ENCODE results near the gene NADK. TPM values are rescaled to one million over a fixed set of nuclear protein-coding genes. Genes with fewer than 3 reads are reported as not detected.
A peak's percentile ranks its signal among the peaks of the same experiment; 100 is the strongest.
"Not testable (repeated sequence)": the region's sequence is repeated elsewhere in the genome, so short reads cannot be mapped to it uniquely, and the experiment has no call there.

Gene NADK
- total RNA-seq, 1 donor from 2014 or later = 39.3 TPM

DNA sequence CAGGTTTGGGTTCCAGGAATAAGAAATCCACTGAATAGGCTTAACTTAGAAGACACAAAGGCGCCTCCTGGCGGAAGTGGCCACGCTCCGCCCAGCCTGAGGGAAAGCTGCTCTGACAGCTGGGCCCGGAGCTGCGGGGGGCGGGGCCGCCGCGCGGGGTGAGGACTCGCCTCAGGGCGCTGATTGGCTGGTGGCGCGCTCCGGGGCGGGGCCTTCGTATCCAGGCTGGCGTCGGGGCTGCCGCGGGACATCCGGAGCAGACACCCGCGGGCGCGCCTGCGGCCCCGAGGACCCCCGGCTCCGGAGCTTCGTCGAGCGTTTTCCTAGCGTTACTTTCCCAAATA, 31.7 kb downstream of the NADK start:
- DNase-seq = not testable (repeated sequence)

DNA sequence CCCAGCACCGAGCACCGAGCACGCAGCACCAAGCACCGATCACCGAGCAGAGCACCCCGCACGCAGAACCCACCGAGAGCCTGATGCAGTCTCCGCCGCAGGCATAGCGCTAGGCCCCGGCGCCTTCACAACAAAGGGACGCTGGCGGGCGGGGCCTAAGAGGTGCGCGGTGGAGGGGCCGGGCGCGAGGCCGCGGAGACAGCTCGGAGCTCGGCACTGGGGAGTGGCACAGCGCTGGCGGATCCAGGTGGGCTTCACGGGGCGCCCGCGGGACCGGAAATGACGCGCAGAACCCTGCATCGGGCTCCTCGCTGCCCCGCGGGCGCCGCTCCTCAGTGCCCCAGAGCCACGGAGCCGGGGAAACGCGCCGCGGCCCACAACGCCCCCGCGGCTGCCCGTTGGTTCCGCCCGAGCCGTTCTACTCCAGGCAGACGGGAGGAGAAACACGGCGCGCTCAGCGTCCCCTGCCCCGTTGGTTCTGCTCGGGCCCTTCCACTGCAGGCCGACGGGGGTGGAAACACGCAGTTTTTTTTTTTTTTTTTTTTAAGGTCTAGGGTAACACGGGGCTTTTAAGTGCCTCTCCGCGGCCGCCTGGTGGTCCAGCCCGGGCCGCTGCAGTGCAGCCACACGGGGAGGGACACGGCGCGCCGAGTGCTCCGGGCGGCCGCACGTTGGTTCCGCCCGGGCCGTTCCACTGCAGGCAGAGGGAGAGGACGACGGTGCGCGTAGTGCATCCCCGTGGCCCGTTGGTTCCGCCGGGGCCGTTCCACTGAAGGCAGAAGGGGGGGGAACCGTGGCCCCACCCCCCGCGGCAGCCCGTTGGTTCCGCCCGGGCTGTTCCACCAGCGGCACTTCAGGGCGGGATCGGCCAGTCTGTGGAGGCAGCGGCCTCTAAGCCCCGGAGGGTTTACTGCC, 32.4 kb downstream of the NADK start:
- DNase-seq = peak; percentile 82

DNA sequence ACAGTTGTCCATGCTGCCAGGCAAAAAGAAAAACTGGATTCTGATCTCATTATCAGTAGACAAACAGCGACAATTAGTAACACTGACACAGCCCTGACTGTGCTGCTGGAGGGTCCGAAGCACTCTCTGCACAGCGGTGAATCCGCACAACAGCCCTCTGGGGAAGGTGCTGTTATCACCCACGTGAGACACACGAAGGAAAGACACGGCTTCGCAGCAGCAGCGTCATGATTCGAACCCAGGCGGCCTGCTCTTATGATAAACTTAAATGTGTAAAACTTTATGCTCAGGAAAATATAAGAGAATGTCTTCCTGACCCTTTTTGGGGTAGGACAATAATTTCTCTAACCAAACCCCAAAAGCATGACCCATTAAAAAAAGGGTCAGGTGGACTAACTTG, 35.7 kb downstream of the NADK start:
- DNase-seq = not testable (repeated sequence)

DNA sequence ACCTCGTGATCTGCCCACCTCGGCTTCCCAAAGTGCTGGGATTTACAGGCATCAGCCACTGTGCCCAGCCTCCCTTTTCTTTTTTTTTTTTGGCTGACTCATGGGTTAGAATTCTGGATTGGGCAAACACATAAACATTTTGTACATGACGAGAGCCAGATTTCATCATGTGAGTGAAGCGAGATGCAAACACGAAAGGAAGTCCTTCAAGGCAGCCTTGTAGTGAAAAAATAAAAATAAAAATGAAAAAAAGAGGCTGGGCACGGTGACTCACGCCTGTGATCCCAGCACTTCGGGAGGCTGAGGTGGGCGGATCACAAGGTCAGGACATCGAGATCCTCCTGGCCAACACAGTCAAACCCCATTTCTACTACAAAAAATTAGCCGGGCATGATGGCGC, 37.3 kb downstream of the NADK start:
- not testable (repeated sequence) for DNase-seq

DNA sequence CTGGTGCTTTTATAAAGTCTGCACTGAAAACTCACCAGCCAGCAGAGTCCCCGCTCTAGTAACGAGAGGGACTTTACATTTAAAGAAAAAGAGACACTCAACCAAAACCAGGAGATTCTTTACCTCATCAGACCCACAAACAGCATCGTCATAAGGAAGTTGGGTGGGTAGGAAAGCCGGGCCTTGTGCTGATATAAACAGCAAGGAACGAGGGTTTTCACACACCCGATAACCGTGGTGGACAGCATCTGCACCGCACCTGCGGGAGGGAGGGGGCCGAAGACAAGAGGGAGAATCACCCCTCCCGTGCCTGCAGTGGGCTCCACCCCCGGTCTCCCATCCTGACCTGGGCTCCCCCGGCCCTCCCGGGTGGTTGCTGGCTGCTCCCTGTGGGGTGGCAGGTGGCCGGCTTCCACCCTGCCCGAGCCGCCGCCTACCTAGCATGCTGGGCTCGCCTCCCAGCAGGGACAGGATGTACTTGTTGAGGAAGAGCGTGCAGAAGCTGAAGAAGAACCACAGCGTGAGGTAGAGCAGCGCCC, 39.4 kb downstream of the NADK start:
- not testable (repeated sequence) for DNase-seq

DNA sequence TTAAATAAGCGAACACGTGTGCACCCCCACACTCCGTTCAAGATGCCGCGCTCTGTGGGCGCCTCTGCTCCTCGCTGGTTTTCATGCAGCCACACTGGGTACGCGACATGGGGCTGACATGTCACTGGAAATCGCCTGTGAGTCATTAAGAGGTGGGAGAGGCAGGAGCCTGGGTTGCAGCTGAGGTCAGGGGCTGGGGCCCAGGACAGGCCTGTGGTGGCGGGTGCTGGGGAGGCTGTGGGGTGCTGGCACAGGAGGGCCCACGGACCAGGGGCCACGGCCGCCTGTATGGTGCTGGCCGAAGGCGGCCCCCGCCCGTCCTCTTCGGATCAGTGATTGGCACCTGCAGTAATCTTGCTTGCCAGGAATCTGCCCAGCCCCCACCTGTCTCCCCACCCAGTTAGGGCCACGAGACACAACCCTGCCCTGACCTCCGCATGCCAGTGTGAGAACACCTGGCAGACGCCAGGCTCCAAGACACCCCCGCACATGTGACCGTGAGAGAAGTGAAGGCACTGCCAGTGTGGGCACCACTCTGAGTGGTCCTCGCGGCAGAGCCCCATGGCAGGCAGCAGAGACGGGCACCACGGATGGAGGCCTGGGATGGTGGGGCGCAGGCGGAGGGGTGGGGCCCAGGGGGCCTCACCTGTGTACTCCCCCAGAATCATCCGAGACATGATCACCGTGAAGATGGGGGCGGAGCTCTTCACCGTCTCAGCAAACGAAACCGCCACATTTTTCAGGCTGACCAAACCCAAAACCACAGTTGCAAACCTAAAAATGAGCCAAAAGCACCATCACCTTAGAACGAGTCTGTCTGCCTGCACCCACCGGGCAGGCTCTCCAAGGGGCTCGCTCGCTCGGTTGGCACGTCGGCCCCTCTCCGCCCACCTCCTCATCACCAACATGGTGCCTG, 40.3 kb downstream of the NADK start:
- not testable (repeated sequence) for DNase-seq

DNA sequence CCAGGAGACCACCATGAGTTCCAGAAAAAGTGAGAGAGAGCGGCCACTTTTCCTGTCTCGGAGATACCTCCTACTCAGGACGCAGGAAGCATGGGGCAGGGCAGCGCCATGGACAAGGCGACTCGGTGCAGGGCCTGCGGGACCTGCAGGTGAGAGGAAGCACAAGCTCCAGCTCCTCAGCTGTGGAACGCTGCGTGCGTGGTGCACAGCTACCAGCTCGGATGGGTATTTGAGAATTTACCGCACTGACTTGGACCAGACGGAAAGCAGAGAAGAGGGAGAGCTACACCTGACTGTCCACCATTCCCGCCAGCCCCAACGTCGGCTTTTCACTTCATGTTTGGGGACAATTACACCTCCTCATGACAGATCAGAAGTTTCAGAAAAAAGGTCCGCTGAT, 45.9 kb downstream of the NADK start:
- DNase-seq = no peak

DNA sequence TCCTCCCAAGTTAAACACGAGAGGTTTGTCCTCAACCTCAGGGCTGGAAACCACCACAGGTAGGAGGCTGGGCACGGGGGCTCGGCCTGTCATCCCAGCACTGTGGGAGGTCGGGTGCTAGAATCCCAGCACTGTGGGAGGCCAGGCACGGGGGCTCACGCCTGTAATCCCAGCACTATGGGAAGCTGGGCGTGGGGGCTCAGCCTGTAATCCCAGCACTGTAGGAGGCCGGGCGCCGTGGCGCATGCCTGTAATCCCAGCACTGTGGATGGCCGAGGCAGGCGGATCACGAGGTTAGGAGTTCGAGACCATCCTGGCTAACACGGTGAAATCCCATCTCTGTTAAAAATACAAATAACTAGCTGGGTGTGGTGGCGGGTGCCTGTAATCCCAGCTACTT, 47.4 kb downstream of the NADK start:
- DNase-seq = no peak

DNA sequence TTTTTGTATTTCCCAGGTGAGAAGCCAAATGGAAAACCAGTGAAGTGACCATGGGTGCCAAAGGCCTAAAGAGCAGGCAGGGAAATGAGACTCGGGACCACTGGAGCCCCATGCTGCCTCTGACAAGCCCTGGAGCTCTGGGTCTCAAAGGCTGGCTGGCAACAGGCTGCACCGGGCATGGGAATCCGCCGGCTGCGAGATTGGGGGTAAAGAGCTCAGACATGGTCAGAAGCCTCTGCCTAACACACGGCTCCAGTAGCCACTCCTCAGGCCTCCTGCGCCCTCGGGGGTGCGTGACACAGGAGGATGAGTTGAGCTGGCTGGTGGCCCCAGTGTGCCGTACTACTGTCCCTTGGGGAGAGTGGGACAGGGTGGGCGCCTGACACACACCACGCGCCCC, 48.0 kb downstream of the NADK start:
- DNase-seq = not testable (repeated sequence)

DNA sequence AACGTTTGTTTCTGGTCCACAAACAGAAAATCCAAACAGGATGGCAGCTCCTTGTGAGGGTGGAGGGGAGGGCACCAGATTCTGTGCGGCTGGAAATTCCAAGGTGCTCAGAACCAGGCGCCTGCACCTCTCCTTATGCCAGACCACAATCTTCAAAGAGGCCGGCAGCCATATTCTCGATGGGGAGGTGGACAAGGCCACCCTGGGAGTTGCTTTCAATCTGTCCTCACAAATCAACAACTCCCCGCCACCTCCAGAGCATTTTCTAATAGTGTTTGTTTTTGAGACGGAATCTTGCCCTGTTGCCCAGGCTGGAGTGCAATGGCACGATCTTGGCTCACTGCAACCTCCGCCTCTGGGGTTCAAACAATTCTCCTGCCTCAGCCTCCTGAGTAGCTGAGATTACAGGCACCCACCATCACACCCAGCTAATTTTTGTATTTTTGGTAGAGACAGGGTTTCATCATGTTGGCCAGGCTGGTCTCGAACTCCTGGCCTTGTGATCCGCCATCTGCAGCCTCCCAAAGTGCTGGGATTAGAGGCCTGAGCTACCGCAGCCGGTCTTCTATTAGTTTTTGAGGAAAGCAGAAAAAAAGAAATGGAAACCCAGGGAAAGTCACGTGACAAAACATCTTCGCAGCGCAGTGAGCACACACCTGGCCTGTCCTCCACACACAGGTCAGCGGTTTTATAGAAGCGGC, 49.0 kb downstream of the NADK start:
- not testable (repeated sequence) for DNase-seq

DNA sequence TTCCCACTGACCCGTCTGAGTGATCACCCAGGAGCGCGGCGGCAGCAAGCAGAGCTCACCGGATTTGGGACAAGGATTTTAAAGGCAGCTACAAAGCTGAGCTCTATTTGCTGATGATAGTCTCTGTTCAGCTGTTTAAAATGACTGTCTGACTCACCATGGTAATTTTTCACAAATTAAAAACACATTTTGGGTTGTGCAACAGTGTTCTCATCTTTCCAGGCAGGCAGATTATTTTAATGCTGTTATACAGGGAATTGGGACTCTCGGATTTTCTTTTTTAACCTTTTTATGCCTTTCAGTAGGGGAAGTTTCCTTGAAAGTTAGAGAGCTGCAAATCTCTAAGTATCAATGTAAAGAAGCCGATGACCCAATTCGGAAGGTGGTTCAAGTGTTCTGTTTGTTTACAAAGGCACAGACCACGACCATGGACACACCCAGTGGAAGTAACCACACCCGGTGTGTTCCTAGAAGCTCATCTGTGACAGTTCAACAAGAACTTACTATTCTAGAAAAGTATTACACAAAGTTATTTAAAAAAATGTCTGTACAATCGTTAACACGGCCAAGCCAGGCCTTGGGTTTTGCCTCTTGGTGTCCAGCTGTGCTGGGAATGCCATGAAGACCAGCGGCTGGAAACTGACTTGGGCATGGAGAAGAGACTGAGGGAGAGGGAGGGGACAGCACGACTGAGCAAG, 49.8 kb downstream of the NADK start:
- DNase-seq = not testable (repeated sequence)

DNA sequence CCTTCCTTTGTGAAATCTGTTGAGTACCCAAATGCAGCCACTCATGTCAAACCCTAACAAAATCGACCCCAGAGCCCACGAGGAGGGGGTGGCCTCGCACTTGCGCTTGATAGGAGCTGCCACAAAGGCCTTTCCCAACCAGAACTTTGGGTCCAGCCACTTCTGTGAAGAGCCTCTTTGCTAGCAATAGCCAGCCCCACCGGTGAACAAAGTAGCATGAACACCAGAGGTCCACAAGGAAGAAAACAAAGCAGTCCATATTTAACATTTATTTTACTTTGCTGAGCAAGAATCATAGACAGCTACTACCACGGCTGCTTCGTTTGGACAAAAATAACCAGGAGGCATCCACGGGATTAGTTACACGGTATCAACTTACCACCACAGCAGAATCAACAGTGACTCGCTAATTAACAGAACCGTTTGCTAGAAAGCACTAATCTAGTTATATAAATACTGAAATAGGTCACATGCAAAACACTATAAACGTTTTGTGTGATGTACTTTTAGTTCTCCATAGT, 51.1 kb downstream of the NADK start:
- DNase-seq = peak; percentile 46

DNA sequence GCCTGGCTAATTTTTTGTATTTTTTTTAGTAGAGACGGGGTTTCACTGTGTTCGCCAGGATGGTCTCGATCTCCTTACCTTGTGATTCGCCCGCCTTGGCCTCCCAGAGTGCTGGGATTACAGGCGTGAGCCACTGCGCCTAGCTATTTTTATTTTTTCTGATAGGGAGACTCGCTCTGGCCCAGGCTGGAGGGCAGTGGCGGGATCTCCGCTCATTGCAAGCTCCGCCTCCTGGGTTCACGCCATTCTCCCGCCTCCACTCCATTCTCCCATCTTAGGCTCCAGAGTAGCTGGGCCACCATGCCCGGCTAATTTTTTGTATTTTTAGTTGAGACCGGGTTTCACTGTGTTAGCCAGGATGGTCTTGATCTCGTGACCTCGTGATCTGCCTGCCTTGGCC, 52.2 kb downstream of the NADK start:
- not testable (repeated sequence) for DNase-seq

DNA sequence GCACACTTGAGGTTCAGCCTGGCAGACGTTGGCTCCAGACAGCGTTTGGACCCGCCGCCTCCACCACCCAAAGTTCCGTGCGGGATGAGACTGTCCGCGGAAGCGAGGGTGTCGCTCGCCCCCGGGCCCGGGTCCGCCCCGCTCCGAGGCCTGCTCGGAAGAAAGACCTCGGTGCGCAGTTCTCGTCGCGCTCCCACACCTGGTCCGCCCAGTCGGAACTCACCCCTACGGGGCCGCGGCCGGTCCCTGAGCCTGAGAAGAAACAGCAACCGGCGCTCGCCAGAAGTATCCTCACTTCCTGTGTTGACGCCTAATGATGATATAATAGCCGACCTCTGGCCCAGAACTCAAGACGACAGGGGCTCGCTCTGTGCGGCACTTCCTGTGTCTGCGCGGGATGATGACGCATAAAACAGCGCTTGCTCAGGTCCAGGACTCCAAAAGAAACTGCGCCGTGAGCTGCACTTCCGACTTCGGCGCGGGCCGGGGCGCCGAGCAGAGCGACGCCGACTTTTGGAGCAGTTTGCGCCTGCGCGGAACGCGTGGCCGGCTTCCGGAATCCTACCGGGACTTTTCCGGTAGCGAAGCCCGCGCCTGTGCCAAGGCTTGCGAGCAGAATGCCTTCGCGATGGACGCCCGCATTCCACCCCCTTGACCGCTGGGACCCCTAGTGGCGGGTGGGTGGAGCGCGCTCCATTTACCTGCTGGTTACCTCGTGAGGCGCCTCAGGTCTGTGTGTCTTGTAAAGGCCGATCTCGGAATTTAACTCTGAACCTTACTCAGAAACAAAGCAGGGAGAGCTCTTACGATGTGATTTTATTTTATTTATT, 54.0 kb downstream of the NADK start, which contains the start of gene CDK11A:
Gene CDK11A (minus strand): TSS at position 323 of the 830 bp plus-strand sequence. CDS start 1,539 bp downstream, outside the sequence.
- DNase-seq = peak; percentile 100

DNA sequence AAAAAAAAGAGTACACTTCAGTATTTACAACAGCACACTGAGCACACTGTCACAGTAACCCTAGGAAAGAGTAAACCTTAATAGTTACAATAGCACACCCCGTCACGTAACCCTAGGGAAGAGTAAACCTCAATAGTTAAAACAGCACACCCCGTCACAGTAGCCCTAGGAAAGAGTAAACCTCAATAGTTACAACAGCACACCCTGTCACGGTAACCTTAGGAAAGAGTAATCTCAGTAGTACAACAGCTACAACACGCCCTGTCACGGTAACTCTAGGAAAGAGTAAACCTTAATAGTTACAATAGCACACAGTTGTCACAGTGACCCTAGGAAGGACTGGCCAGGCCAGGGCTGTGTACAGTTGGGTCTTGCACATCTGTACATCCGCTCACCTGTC, 57.1 kb downstream of the NADK start:
- DNase-seq = no peak

DNA sequence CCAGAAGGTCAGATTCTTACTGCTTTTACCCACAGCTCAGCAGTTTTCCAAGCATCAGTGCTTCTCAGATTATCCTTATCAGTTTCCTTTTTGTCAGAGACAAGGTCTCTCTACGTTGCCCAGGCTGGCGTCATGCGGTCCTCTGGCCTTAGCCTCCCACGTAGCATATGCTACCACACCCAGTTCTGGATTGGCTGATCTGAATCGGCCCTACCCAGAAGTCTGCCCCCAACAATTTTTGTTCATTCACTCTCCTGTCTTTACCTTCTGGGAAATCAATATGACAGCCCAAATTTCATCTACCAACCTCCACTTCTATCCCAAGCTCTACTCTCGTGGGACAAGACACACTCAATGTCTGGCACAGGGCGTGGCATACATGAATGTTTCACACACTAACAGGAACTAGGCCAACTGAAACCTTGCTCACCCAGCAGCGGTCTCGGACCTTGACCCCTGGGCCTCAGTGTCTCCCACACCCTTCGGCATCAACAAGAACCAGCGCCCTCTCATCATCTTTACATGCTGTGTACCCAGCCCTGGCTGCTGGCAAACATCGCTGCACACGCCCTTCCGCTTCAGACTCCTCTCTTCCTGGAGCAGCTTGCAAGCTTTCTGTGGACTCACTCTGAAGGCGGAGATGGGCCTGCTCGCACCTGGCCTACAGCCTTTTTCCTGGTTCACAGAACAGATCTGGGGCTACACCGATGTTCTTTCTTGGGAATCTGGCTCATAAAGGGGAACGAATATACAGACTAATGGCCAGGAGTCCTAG, 63.0 kb downstream of the NADK start:
- DNase-seq = not testable (repeated sequence)

DNA sequence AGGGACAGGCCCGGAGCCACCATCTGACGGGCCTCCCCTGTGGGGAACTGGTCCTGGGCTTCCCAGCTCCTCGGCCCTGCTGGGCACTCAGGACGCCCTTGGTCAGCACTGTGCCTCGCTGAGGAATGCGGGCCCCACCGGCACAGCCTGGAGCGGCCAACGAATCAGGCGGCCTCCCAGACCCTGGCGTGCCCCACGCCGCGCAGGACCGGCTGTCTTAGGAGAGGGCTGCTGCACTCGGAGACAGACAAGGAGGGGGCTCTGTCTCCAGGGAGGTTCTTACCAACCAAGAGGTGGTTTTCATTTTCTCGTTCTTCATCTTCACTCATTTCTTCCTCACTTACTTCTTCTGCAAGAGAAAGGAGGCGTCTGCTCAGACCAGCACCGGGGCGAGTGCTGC, 70.4 kb downstream of the NADK start:
- DNase-seq = not testable (repeated sequence)

DNA sequence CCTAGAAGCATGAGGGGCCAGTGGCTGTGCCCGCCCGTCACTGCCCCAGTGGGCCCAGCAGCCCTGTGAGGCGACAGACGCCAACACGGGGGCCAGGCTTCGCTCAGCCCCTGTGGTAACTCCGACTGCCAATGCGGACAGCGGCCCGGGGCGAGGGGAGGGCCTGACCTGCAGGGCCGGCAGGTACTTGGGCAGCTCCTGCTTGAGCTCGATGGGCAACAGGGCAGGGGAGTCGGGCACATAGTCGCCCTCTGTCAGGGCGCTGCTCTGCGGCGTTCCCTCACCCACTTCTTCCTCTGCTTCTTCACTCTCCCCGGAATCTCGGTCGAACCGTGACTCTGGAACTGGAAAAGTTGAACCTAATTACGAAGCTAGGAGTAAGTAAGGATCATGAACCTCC, 71.0 kb downstream of the NADK start:
- not testable (repeated sequence) for DNase-seq

DNA sequence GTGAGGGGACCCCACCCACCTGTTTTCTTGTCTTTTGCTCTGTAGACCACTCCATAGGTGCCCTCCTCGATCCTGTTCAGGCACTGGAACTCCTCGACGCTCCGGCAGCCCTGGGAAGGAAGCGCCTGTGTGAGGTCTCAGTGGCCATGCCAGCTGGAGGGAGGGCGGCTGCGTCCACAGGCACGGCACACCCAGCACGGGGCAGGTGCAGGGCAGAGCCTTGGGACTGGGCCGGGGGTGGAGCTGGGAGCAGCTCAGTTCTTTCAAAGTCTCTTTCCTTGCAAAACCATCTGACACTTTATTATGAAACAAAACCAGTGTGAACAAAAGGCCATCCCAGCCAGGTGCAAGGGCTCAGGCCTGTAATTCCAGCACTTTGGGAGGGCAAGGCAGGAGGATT, 72.6 kb downstream of the NADK start:
- not testable (repeated sequence) for DNase-seq
